HG03159 (cell line): Measurements from ENCODE around the gene NMT1.

Experiments used
- ATAC-seq: cut with Tn5 transposase; IDR thresholded peaks from one replicate; pipeline ENCODE4 v1.9.1; 2021; ENCODE audit warnings: mild to moderate bottlenecking, moderate library complexity; ENCODE audit not compliant: unreplicated experiment

NMT1 gene

DNA sequence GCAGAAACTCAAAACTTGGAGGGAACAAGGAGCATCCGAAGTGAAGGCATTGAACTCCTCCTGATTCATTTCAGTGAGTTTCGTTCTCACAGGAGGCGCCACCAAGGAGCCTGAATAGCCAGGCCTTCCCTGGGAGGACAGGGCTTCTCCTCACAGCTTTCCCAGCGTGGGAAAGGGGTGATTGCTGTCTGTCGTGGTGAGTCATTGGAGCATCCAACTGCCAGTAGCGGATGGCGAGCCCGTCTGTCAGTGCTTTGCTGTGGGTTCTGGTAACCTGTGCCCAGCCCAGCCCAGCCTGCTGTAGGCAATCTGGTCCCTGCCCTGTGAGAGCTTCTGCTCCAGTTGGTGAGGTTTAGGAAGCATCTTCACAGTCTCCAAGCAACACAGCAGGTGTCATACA, 42.9 kb downstream of the NMT1 start:
- ATAC-seq, result no peak

DNA sequence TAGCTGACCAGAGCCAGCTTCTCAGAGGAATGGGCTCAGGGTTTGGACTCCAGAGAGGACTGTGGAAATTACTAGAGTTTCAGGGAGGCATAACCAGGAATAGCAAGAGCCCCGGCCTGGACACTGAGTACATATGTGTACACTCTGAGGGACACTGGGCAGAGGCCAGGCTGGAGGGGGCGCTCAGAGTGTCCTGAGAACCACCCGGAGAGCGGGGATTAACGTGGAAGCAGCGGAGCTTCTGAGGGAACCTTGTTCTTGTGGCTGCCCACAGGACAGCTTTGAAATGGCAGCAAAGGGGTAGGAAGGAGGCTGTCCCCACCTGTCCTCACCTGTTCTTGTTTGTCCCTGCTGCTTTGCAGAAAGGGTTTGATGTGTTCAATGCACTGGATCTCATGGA, 43.4 kb downstream of the NMT1 start:
- no peak for ATAC-seq

DNA sequence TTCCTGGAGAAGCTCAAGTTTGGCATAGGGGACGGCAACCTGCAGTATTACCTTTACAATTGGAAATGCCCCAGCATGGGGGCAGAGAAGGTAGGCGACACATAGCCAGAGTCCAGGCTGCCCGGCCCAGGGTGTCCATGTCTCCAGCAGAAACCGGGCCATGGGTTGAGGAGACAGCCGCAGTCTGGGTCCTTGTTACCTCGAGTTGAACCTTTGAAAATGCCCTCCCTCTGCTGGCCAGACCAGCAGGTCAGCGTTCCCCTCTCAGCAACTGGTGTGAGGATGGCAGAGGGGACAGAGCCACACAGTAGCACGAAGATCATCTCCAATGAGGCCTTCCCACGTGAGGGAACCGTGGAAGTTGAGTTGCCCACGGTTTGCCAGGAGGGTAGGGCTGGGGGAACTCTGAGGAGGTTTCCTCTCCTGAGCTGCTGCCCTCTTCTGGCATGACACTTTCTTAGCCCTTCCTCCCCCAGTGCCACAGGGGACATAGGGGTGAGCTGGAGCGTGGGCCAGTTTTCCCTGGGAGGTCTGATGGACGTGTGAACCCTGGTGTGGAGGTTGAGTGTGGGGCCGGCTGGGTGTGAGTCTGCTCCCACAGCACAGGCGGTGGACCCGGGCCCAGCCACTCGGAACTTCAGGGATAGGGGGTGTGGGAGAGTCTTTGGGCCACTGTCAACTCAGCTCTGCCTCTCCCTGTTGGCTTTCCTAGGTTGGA, 43.9 kb downstream of the NMT1 start:
- ATAC-seq, result no peak

DNA sequence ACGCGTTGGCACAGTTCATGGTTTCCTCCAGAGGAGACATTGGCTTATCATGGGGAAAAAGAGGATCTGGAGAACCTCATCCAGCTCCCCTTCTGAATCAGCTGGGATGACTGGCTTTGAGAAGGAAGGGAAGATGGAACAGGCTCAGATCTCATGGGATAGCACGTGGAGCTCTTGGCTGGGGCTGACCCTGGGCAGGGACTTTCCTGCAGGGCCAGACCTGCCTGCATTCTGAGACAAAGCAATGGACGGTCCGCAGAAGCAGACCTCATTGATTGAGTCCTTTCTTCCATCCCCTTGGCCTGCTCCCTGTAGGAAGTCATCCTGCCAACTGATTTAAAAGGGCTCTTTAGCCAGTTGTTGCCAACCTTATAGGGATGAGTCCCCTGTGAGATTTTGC, 45.0 kb downstream of the NMT1 start:
- no peak for ATAC-seq

DNA sequence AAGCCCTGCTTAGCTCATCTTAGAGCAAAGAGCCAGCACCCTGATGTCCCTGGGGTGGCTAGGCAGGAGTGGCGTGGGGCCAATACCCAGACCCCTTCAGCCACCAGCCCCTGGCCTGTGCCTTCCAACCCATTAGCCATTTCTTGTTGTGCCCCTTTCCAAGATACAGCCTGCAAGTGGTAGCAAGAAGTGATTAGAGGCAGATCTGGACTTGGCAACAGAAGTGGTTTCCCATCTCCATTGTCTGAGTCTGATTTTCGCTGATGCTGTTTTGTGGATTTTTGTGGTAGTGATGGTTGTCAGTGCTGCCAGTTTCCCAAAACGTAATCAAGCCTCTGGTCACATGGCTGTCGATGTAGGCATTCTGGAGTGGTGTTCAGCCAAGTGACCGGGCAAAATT, 45.5 kb downstream of the NMT1 start:
- ATAC-seq, result no peak

DNA sequence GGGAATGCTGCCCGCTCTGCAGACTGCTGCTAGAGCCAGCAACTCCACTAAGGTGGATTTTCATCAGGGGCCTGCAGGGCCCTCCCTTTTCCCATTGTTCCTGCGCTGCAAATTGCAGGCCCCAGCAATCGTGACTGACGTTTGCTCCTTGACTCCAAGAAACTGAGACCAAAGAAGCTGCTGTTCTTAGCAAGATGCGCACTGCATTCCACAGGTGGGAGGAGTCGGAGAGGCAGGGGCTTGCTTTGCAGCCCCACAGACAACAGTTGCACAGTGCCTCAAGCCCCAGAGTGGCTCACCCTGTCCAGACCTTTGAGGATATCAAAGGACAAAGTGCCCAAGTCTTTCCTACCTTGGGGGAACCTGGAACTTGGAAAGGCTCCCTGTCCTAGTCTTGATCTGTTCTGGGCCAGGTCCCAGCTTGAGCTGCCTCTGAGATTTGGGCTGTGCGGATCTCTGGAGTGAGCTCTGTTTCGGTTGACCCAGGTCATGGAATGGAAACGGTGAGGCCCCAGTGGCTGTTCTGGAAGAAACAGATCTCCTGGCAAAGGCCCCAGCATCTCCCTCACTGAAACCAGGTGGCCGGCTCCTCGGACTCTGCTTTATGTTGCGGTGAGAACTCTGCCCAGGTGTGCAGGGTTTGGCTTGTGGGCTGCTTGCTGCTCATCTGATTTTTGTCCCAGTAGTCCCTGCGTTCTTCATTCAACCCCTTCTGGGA, 46.3 kb downstream of the NMT1 start:
- no peak for ATAC-seq

DNA sequence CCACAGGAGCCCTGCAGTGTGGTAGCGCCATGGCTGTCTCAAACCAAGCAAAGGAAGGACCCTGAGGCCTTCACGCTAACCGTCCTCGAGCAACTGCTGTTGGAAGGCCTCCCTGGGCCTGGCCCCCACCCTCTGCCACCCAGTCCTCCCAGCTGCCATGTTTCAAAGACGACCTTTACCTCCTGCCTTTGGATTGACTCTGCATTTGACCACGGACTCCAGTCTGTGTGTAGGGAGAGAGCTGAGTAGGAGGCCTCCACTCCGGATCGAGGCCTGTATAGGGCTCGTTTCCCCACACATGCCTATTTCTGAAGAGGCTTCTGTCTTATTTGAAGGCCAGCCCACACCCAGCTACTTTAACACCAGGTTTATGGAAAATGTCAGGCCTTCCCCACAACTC, 46.9 kb downstream of the NMT1 start:
- ATAC-seq, result no peak

DNA sequence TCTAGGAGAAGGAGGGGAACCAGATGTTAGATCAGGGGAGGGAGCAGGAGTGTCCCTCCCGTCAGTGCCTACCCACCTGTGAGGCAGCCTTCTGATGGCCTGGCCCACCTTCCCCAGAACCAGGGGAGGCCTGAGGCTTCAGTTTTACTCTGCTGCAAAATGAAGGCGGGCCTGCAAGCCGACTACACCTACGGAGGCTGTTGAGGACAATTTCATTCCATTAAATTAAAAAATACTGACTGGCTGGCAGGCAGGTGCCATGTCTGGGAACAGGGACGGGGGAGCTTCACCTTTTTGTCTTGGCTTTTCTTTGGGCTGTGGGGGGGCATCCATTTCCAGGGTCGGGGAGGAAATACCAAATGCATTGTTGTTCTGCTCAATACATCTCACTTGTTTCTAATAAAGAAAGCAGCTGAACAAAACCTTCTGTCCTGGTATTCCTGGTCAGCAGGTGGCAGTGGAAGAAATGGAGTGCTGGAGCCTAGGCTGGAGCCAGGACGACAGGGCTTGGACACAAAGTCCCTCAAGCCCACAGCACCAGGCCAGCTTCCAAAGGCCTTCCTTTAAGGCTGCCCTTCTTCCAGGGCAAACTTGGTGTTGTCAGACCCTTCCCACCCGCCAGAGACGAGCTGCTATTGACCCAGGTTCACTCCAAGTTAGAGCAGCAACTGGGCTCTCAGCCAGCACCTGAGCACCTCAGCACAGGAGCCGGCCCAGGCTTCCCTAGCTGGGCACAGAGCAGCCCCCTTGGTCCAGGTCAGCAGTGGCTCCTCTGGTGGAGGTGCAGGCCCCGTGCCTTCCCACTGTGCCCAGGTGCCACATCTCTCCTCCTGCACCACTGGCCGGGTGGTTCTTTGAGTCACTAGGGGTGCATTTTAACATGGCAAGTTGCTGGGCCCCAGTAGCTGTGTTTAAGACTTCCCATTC, 47.7 kb downstream of the NMT1 start:
- no peak for ATAC-seq

DNA sequence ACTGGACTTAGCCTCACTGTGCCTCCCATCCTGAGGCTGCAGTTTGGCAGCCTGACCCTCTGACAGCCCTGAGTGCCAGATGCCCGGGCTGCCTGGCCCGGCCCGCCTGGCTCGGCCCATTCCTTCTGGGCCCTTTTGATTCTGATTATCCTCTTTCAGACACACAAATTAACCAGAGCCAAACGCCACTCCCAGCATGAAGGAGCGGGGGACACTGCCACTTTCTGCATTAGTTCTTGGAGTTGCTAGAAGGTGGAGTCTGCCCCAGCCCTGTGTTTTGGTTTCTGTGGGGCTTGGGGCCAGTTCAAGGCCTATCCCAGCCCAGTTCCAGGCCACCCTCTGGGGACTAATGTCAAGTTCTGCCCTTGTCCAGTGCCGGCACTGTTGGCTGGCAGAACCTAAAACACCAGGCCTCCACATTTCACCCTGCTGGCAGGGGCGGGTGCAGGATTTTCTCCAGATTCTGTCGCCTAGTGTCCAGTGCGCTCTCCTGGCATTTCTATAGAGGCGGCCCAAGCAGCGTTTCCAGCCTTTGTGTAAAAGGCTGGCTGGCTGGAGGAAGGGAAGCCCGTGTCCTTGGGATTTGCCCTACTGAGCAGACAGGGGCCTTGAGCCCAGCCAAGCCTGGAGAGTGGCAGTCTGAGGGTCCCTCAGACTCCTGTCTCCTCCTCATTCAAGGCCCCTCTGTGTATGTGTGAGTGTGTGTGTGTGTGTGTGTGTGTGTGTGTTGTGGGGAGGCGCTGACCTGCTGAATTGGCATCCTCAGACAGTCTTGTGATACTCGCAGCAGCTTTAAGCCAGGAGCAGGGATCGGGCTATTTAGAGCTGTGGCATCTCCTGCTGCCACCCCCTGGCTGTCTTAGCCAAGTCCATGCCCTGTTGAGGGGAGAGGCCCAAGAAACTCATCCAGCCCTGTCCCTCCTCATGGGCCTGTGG, 49.8 kb downstream of the NMT1 start:
- ATAC-seq, result no peak

DNA sequence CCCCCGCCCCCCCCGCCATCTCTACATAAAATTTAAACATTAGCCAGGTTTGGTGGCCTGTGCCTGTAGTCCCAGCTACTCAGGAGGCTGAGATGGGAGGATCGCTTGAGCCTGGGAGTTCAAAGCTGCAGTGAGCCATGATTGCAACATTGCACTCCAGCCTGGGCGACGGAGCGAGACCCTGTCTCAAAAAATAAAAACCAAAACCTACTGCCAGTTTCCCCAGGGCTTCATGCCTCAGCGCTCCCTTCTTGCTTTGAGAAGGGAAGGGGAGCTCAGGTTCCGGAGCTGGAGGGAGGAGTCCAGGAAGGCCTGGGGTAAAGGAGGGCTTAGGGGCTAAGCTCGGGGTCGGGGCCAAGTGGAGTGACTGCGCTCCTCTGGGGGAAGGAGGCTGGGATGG, 50.7 kb downstream of the NMT1 start:
- no peak for ATAC-seq

DNA sequence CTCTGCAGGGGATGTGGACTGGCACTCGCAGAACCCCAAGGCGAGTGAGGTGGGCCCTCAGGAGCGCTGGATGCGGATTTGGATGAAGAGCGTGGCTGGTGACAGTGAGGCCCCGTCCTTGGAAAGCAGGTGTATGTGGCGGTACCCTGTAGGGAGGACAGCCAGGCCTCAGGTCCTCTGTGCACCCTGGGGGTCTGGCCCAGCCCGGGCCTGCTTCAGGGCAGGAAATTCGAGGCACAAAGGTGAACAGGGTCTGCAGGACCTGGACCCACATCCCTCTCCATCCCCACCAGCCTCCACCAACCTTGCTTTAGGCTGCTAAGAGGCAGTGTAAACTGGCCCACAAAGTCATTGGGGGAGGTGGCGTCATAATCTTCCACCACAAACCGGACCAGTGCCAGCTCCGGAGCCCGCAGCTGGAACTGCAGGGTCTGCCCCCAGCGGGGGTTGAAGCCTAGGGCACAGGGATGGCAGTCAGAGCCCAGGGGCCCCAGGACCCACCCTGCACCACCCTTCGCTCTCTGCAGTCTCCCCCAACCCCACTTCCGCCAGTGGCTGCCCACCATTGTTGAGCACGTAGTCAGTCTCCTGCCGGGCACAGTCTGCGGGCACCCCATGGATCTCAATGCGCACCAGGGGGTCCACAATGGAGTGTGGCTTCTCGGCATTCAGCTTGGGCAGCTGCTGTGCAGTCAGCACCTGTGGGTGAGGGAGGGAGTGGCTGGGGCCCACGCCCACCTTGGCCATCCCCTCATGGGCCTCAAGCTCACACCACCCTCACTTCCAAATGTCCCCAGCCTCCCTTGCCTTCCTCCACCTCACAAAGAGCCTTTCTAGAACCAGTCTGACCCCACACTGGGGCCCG, 51.7 kb downstream of the NMT1 start:
- no peak for ATAC-seq

DNA sequence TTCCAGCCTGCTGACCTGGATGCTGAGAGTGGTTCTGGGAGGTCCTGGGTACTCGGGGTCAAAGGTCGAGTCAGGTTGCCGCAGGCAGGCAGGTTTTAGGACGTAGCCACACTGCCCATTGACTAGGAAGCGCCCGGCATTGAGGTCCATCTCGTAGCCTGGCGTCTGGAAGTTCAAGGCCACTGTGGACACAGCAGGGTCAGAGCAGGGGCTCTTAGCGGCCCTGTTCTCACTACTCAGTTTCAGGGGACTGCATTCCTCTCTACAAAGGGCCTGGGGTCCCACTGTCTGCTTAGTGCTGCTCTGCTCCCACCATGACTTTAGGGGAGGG, 52.3 kb downstream of the NMT1 start:
- no peak for ATAC-seq

DNA sequence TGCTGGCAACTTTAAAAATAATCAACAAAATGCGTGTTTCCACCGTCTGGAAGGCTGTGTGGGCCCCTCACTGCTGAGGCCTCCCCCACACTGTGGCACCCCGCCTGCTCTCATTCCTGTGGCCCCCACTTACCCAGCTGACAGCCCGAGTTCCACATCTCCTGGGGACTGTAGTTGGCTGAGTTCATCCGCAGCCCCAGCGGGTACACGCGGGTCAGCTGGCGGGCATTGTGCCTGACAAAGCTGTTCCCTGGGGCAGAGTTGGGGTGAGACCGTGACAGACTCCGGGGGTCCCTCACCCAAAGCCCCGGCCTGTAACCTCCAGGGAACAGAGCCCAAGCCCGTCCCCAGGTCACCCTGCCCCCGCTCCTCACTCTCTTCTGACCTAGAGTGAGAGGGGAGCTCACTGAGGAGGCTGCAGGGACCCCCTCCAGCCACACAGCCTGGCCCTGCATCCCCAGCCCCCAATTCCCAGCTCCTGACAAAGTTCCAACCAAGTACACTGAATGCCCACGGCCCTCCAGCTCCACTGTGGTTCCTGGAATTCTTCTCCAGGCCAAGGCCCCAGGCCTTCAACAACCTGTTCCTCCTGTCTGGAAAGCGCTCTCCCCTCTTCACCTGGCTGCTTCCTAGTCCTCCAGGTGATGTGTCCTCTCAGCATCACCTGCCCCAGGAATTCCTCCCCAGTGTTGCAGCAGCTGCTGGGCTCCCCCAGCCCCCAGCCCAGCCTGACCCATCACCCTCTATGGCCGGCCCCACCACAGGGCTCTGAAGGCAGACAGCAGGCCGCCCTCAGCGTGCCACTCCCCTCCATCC, 53.2 kb downstream of the NMT1 start:
- no peak for ATAC-seq

DNA sequence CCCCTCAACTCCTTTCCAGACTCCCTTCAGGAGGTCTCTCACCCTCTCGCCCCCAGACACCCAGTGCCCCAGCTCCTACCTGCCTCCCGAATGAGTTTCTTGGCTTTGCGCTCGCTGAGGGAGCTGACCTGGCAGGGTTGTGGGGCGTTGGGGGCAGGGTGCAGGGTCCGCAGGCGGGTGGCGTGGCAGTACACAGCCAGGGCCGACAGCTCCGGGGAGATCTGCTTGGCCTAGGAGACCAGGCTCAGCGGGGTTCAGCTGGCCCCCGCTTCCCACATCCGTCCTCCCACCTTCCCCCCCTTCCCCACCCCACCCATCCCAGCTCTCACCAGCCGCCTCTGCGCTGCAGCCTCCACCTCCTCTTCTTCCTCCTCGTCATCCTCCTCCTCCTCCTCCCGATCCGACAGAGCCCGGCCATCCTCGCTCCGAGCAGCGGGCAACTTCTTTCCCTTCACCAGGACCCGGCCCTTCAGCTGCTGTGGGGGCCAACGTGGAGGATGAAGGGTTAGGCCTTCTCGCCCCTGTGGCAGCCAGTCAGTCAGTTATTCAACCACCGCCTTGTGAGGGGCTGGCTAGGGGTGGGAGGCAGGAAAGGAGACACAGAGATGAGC, 54.0 kb downstream of the NMT1 start:
- ATAC-seq, result no peak

DNA sequence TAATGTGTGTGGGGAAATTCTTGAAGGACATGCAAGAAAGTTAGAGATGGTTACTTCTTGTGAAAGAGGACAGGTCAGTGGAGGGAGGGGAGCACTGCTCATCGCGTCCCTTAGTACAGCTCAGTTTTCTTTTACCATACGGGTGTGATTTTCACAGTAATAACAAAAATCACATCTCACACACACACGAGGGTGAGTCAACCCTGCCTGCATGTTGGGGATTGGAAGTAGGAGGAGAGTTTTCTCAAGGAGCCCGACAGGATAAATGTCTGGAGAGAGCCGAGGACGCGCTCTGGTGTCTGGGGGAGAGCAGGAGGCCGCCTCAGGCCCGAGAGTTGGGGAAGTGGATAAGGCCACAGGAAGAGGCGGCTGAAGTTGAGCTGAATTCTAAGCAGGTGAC, 54.8 kb downstream of the NMT1 start:
- ATAC-seq, result no peak

DNA sequence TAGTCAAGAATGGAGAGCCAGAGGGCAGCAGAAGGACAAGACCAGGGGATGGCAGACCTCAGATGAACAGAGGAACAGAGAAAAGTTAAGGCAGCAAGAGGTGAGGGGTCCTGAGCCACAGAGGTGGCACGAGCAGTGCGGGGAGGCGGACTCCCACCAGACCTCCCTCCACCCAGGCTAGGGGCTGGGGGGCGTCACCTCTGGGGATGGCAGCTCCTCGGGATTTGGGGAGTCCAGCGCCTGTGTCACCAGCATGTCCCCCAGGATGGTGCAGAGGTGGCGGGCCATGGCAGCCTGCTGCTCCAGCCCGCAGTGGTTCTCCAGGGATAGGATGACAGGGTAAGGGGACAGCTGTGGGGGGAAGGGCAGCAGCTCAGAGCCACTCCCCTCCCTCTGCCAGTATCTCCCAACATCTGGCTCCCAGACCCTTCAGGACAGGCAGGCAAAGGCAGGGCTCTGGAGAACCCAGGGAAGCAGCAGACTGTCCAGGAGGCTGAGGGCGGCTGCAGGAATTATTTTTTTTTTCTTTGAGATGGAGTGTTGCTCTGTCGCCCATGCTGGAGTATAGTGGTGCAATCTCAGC, 55.4 kb downstream of the NMT1 start:
- no peak for ATAC-seq

DNA sequence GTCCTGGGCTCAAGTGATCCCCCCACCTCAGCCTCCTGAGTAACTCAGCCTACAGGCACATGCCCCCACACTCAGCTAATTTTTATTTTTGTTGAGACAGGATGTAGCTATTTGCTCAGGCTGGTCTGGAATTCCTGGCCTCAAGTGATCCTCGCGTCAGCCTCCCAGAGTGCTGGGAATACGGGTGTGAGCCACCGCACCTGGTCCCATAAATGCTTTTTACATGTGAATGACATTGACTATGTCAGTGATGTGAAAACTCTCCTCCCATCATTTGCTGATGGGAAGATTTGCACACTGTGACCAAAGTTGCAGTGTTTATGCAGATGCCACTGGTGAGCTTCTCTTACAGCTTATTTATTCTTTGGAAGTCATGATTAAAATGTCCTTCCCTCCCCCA, 56.2 kb downstream of the NMT1 start:
- ATAC-seq, result no peak
